ENCODE measurements around the gene MAML3. TPM values are rescaled to one million over a fixed set of nuclear protein-coding genes. Genes with fewer than 3 reads are reported as not detected.
A peak's percentile ranks its signal among the peaks of the same experiment; 100 is the strongest.

The MAML3 gene
- total RNA-seq, 6 donors from 2014 or later, result 9.6 to 31.4 (median 14.5) TPM

DNA sequence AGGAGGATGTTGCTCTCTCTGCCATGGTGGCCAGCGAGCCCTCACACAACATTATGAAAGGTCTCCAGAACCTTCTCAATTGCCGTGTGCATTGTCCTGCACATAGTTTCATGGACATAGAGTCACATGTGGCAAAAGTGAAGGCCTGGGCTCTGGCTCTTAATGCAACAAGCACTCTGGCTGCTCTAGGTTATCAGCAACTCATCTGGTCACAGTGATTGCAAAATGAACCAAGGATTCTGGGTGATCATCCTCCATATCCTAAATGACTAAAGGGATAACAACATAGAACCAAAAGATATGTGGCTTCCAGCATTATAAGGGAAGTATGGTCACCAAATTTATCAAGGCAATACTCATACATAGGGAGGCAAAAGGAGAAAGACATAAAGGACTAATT, 313.2 kb downstream of the MAML3 start:
- Histone ChIP-seq H3K9me3 (no peaks in the 10 kb centered on the region), H3K4me1 (peaks cover 8 to 24% (median 15%) of the 10 kb centered on the region in 4 donors), H3K4me3 (no peak overlapping the region), H3K27me3 (no peaks in the 10 kb centered on the region), H3K27ac (no peak overlapping the region), H3K36me3 (no peaks in the 10 kb centered on the region)
- WGBS, 2 donors, result 82 to 100% methylated on average over 2 of the region's 2 CpGs
- ATAC-seq (ENCODE audit: low FRiP score in 2 of 2) (no peak), DNase-seq (no peak)
- TF ChIP-seq CTCF (IDR thresholded peaks at IDR 0.05) (no peak), POLR2A (IDR thresholded peaks at IDR 0.05) (no peak), POLR2AphosphoS5 (IDR thresholded peaks at IDR 0.05) (no peak), EP300 (IDR thresholded peaks at IDR 0.05) (no peak)

DNA sequence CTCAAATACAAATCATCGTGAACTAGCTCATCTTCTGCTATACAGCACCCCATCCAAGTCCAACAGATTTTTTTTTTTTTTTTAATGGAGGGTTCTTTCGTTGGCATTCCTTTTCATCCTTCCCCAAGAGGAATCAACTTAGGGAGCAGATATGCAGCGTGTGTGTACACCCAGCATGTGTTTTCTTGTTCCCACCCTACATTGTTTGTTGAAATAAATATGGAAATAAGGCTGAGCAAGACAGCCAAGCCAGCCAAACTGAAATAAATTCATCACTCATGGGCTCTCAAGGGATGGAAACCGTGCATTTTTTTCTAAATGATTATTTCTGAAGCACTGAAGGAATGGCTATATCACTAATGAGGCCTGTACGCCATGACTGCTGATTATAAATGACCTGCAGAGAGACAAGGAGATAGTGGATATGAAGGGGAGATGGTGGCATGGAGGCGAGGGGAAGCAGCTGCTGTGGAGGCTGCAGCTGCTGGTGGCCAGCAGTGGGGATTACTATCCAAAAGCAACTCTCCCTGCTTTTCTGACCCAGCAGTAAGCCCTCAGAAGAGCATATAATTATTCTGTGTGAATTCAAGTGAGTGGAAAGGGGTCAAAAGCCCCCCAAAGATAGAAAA, 314.5 kb downstream of the MAML3 start:
- Histone ChIP-seq H3K27ac (no peak overlapping the region), H3K27me3 (no peaks in the 10 kb centered on the region), H3K9me3 (no peaks in the 10 kb centered on the region), H3K36me3 (no peaks in the 10 kb centered on the region), H3K4me3 (no peak overlapping the region), H3K4me1 (peaks cover 8 to 31% (median 21%) of the 10 kb centered on the region in 4 donors)
- ATAC-seq (ENCODE audit: low FRiP score in 2 of 2), result no peak
- no peak for TF ChIP-seq POLR2A (IDR thresholded peaks at IDR 0.05)
- TF ChIP-seq EP300 (IDR thresholded peaks at IDR 0.05), result no peak
- TF ChIP-seq POLR2AphosphoS5 (IDR thresholded peaks at IDR 0.05), result no peak
- no peak for TF ChIP-seq CTCF (IDR thresholded peaks at IDR 0.05)
- 64 to 69% methylated on average over 6 of the region's 6 CpGs for WGBS, 2 donors
- no peak for DNase-seq

DNA sequence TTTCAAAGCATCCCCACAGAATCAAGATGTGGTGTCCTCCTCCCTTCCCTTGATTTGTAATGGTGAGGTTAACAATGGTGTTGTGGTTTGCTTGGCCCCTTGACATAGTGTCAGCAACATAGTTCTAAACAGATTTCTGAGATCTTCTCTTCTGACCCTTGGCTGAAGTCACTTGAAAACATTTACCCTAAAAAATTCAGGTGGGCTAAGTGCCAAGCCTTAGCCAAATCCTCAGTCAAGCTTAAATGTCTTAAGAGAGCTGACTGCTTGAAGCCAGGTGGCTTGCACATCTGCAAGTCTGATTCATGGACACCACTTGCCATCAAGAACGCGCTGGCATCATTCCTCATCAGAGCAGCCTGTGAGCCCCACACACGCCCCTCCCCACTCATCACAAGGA, 315.2 kb downstream of the MAML3 start:
- DNase-seq (no peak), ATAC-seq (ENCODE audit: low FRiP score in 2 of 2) (no peak)
- Histone ChIP-seq H3K27me3 (no peaks in the 10 kb centered on the region), H3K27ac (no peak overlapping the region), H3K4me3 (no peak overlapping the region), H3K4me1 (peaks cover 8 to 26% (median 23%) of the 10 kb centered on the region in 4 donors), H3K36me3 (no peaks in the 10 kb centered on the region), H3K9me3 (no peaks in the 10 kb centered on the region)
- TF ChIP-seq CTCF (IDR thresholded peaks at IDR 0.05), result no peak
- TF ChIP-seq POLR2A (IDR thresholded peaks at IDR 0.05), result no peak
- no peak for TF ChIP-seq EP300 (IDR thresholded peaks at IDR 0.05)
- TF ChIP-seq POLR2AphosphoS5 (IDR thresholded peaks at IDR 0.05), result no peak
- WGBS, 2 donors, result 100% methylated on average over 3 of the region's 3 CpGs

- no peak for ATAC-seq (ENCODE audit: low FRiP score in 2 of 2)
- DNase-seq, result no peak
- TF ChIP-seq EP300 (IDR thresholded peaks at IDR 0.05), result no peak
- TF ChIP-seq CTCF (IDR thresholded peaks at IDR 0.05), result no peak
- TF ChIP-seq POLR2AphosphoS5 (IDR thresholded peaks at IDR 0.05), result no peak
- no peak for TF ChIP-seq POLR2A (IDR thresholded peaks at IDR 0.05)
- H3K9me3 ChIP-seq, result no peaks in the 10 kb centered on the region
- H3K27me3 ChIP-seq, result no peaks in the 10 kb centered on the region
- peaks cover 6 to 13% (median 11%) of the 10 kb centered on the region in 4 donors for H3K4me1 ChIP-seq
- no peaks in the 10 kb centered on the region for H3K36me3 ChIP-seq
- H3K4me3 ChIP-seq, result no peak overlapping the region
- peak overlapping the region in 1 of 4 donors; percentile 5 for H3K27ac ChIP-seq
- 73 to 74% methylated on average over 2 of the region's 2 CpGs for WGBS, 2 donors
Measured at GRCh38 chr4:139834981-139835391, 319.0 kb downstream of the MAML3 start.

DNA sequence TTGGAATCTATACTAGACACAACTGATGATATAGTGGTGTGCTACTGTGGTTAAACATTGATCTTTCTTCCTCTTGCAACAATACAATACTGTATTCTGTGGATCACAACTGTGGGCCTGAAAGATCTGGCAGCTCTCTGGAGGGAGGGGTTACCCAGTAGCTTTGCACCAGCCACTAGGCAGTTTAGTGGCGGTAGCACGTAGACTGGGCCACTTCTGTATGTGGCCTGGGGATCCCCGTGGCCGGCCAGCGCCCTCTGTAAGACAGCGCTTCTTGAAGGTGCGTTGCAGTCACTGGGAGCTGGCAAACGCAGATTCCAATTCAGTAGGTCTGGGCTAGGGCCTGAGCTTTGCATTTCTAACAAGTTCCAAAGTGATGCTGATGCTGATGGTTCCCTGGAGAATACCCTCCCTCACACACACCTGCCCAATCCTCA, 319.7 kb downstream of the MAML3 start:
- H3K4me1 ChIP-seq, result peaks cover 0 to 11% (median 8%) of the 10 kb centered on the region in 4 donors
- no peak overlapping the region for H3K4me3 ChIP-seq
- no peak for TF ChIP-seq POLR2AphosphoS5 (IDR thresholded peaks at IDR 0.05)
- no peak for TF ChIP-seq EP300 (IDR thresholded peaks at IDR 0.05)
- no peak for TF ChIP-seq POLR2A (IDR thresholded peaks at IDR 0.05)
- DNase-seq (peak in 1 of 2 donors; percentile 43), ATAC-seq (ENCODE audit: low FRiP score in 2 of 2) (no peak)
- no peaks in the 10 kb centered on the region for H3K36me3 ChIP-seq
- H3K27me3 ChIP-seq, result no peaks in the 10 kb centered on the region
- H3K9me3 ChIP-seq, result no peaks in the 10 kb centered on the region
- WGBS, 2 donors, result 97% methylated on average over 8 of the region's 8 CpGs; no CpG with 5 or more reads in 1 of the 2 donors
- no peak overlapping the region for H3K27ac ChIP-seq

All from upper lobe of left lung (tissue), 6 donors.